Right lobe of liver (tissue), 4 donors: Measurements from ENCODE around the gene CDHR1.

Experiments
- POLR2A ChIP-seq: fragments of 450-650 bp; IDR thresholded peaks from one replicate; pipeline ENCODE4 v1.6.1; 2017; ENCODE audit warnings: antibody characterized with exemption, mild to moderate bottlenecking
- TF ChIP-seq, protein P1 (sequence below), 4 donors: fragments of 200-600 bp in 3 of 4; fragments of 450-650 bp in 1 of 4; IDR thresholded peaks; one replicate each; pipeline versions ENCODE4 v1.5.1 to v1.8.0; 2016 to 2022; ENCODE audit warnings: antibody characterized with exemption in 4 of 4, mild to moderate bottlenecking in 2 of 4
- donor health status: DM: no; HTN: no; CAD: no.
- donor health status: DM: no; HTN: no; CAD: no.
- donor health status: DM: no; HTN: yes; CAD: no.

DNA sequence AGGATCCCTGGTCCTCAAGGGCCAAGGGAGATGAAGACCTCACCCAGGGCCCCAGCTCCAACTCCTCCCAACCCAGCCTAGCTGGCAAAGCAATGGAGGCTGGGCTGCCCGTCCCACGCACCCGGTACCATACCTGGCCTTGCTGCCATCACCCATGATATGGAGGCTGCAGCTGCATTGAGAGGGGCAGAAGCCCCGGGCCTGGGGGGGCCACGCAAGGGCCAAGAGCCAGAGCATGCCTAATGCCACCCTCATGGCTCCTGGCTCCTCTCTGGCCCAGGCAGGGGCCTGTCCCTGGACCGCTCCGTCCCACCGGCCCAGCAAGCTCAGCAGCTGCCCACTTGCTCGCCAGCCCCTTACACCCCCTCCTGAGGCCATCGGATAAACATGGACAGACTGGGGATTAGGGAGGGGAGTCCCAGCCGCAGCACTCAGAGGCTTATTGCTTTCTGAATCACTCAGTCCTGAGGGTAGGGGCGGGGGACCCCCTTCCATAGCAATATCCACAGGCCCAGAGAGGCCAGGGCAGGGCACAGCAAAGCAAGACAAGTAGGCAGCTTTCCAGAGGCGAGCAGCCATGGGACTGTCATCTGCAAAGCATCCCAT, 47.0 kb downstream of the CDHR1 start, which contains the start of gene LRIT1:
- no peak for TF ChIP-seq POLR2A
- TF ChIP-seq, protein P1, sequence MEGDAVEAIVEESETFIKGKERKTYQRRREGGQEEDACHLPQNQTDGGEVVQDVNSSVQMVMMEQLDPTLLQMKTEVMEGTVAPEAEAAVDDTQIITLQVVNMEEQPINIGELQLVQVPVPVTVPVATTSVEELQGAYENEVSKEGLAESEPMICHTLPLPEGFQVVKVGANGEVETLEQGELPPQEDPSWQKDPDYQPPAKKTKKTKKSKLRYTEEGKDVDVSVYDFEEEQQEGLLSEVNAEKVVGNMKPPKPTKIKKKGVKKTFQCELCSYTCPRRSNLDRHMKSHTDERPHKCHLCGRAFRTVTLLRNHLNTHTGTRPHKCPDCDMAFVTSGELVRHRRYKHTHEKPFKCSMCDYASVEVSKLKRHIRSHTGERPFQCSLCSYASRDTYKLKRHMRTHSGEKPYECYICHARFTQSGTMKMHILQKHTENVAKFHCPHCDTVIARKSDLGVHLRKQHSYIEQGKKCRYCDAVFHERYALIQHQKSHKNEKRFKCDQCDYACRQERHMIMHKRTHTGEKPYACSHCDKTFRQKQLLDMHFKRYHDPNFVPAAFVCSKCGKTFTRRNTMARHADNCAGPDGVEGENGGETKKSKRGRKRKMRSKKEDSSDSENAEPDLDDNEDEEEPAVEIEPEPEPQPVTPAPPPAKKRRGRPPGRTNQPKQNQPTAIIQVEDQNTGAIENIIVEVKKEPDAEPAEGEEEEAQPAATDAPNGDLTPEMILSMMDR (IDR thresholded peaks at IDR 0.05), result no peak
